K562 (cell line): ENCODE measurements around the gene CD96. TPM values are rescaled to one million over a fixed set of nuclear protein-coding genes. Genes with fewer than 3 reads are reported as not detected.

Source experiments
- ATAC-seq: fragments of 200-7000 bp; cut with Tn5 transposase; 3 replicates; pipeline ENCODE4 v1.9.1; 2020; ENCODE audit warnings: moderate library complexity
- BruUV-seq: library from RNA; stranded (reverse); fragments of 400-500 nt; replicated peaks from 2 replicates; lab custom pipeline; 2021; lab: Mats Ljungman, UMichigan
- CTCF ChIA-PET: fragments of 300-600 bp; formaldehyde crosslinking; extraction: SDS; loops from one replicate; lab custom pipeline; 2021; ENCODE audit warnings: low intra/inter-chr PET ratio; lab: Yijun Ruan, JAX
- POLR2A ChIA-PET: fragments of 300-600, 350-650 bp; sonication (Branson Sonifier 250); formaldehyde crosslinking; extraction: SDS; loops from one replicate; lab custom pipeline; 2021; ENCODE audit warnings: antibody characterized with exemption, inconsistent platforms; lab: Yijun Ruan, JAX
- DNase-seq, 4 experiments: peaks; one replicate each; pipeline versions ENCODE4 v3.0.0 to v3.0.0-alpha.2; 2011 to 2018; ENCODE audit warnings: low spot score in 3 of 4, mixed read lengths in 3 of 4; ENCODE audit errors: extremely low read depth in 1 of 4
- FAIRE-seq: peaks from 2 replicates; lab custom pipeline; 2011; peaks lifted over from hg19 to GRCh38; lab: Jason Lieb, UNC
- H2AFZ ChIP-seq: 2 replicates; pipeline ENCODE4 v1.6.0; 2011; ENCODE audit warnings: low read depth, low read length, control low read depth, inconsistent platforms
- H3K27ac ChIP-seq: fragments of 200-600 bp; 3 replicates; pipeline ENCODE4 v1.8.0; 2011; ENCODE audit warnings: low read depth, mild to moderate bottlenecking, control low read depth, inconsistent platforms, low read length, moderate library complexity, mixed read lengths; ENCODE audit errors: extremely low read depth
- H3K27me3 ChIP-seq, 2 experiments: fragments of 300-600 bp in 1 of 2; 2 replicates in 1 of 2; 3 replicates in 1 of 2; pipeline versions ENCODE4 v1.6.0 to v1.8.0; 2011; ENCODE audit warnings: inconsistent platforms in 2 of 2, low read length in 2 of 2, mild to moderate bottlenecking in 1 of 2, mixed read lengths in 1 of 2, moderate library complexity in 1 of 2; ENCODE audit not compliant: control insufficient read depth in 2 of 2, insufficient read depth in 2 of 2
- H3K36me3 ChIP-seq: fragments of 300-600 bp; 3 replicates; pipeline ENCODE4 v1.8.0; 2011; ENCODE audit warnings: mild to moderate bottlenecking, low read length, inconsistent platforms; ENCODE audit not compliant: control insufficient read depth, insufficient read depth
- H3K4me1 ChIP-seq, 2 experiments: fragments of 200-600 bp in 1 of 2; replicated peaks in 1 of 2; 2 replicates in 1 of 2; 3 replicates in 1 of 2; pipeline versions ENCODE4 v1.5.1 to v1.8.0; 2011; ENCODE audit warnings: inconsistent platforms in 2 of 2, low read length in 2 of 2, mild to moderate bottlenecking in 1 of 2, mixed read lengths in 1 of 2, moderate library complexity in 1 of 2; ENCODE audit not compliant: control insufficient read depth in 2 of 2, insufficient read depth in 2 of 2
- H3K4me2 ChIP-seq: 2 replicates; pipeline ENCODE4 v1.6.1; 2011; ENCODE audit warnings: low read length, control low read depth, inconsistent platforms, mixed read lengths; ENCODE audit not compliant: insufficient read depth
- H3K4me3 ChIP-seq: fragments of 200-600 bp; sonication (generic), shearing (Covaris generic); 2 replicates; pipeline ENCODE4 v1.5.1; 2016; ENCODE audit warnings: control low read depth, inconsistent platforms
- H3K79me2 ChIP-seq: fragments of 200-600 bp; 3 replicates; pipeline ENCODE4 v1.8.0; 2011; ENCODE audit warnings: low read length, inconsistent platforms; ENCODE audit not compliant: control insufficient read depth, insufficient read depth
- H3K9ac ChIP-seq, 2 experiments: 2 replicates each; pipeline versions ENCODE4 v1.6.0 to v1.6.1; 2011; ENCODE audit warnings: low read depth in 2 of 2, low read length in 2 of 2, control low read depth in 1 of 2, inconsistent platforms in 1 of 2, mild to moderate bottlenecking in 1 of 2, mixed read lengths in 1 of 2; ENCODE audit not compliant: insufficient read depth in 1 of 2
- H3K9me1 ChIP-seq: one replicate; pipeline ENCODE4 v1.6.0; 2011; ENCODE audit warnings: inconsistent platforms, mild to moderate bottlenecking, low read length, moderate library complexity; ENCODE audit not compliant: control insufficient read depth, insufficient read depth
- H3K9me3 ChIP-seq: replicated peaks from 2 replicates; pipeline ENCODE4 v1.5.1; 2011; ENCODE audit warnings: low read depth, low read length, inconsistent platforms; ENCODE audit not compliant: control insufficient read depth, insufficient read depth
- H4K20me1 ChIP-seq: replicated peaks from 2 replicates; pipeline ENCODE4 v1.6.1; 2011; ENCODE audit warnings: low read length, inconsistent platforms, mixed read lengths; ENCODE audit not compliant: control insufficient read depth, insufficient read depth
- BHLHE40 ChIP-seq: IDR thresholded peaks from 2 replicates; pipeline ENCODE4 v1.6.1; 2011; ENCODE audit warnings: low read length, improper control_type of control experiment
- BRF1 ChIP-seq: IDR thresholded peaks from 3 replicates; pipeline ENCODE4 v1.6.1; 2011; ENCODE audit warnings: borderline replicate concordance, mild to moderate bottlenecking; ENCODE audit not compliant: insufficient read length; ENCODE audit errors: extremely low read depth
- CCAR2 ChIP-seq: fragments of 200-400 bp; formaldehyde crosslinking; IDR thresholded peaks from 2 replicates; pipeline ENCODE4 v1.6.1; 2017; ENCODE audit warnings: mild to moderate bottlenecking, low read depth, low read length
- CEBPZ ChIP-seq: fragments of 150-350 bp; IDR thresholded peaks from 2 replicates; pipeline ENCODE4 v1.6.1; 2014; ENCODE audit warnings: low read depth, mild to moderate bottlenecking, low read length, borderline replicate concordance
- FUS ChIP-seq: fragments of 200-400 bp; formaldehyde crosslinking; optimal IDR thresholded peaks from 2 replicates; pipeline ENCODE3; 2017; ENCODE audit warnings: low read depth, low read length
- GABPA ChIP-seq: fragments of 200-800 bp; sonication (Bioruptor generic); conservative IDR thresholded peaks from 2 replicates; pipeline ENCODE4 v1.6.1; 2016; ENCODE audit warnings: low read depth, missing genetic modification characterization, missing compliant biosample characterization
- IRF2 ChIP-seq: sonication (generic); formaldehyde crosslinking; IDR thresholded peaks from 2 replicates; pipeline ENCODE4 v1.8.1; 2022; ENCODE audit warnings: mild to moderate bottlenecking, missing genetic modification reagents
- KAT7 ChIP-seq: sonication (generic); formaldehyde crosslinking; IDR thresholded peaks from 2 replicates; pipeline ENCODE4 v1.8.0; 2022; ENCODE audit warnings: missing genetic modification reagents, mild to moderate bottlenecking, borderline replicate concordance
- MEIS2 ChIP-seq: fragments of 450-650 bp; IDR thresholded peaks from 2 replicates; pipeline ENCODE4 v1.6.1; 2014; ENCODE audit warnings: mild to moderate bottlenecking; ENCODE audit not compliant: partially characterized antibody
- PML ChIP-seq: IDR thresholded peaks from 2 replicates; pipeline ENCODE4 v1.6.1; 2012; ENCODE audit warnings: low read length, inconsistent platforms
- RBM15 ChIP-seq: fragments of 200-400 bp; formaldehyde crosslinking; IDR thresholded peaks from 2 replicates; pipeline ENCODE4 v1.6.1; 2018; ENCODE audit warnings: mild to moderate bottlenecking, low read length, moderate library complexity; ENCODE audit not compliant: insufficient read depth
- RCOR1 ChIP-seq, 2 experiments: IDR thresholded peaks; 2 replicates each; pipeline ENCODE4 v1.6.1; 2012; ENCODE audit warnings: low read depth in 2 of 2, low read length in 2 of 2, borderline replicate concordance in 1 of 2, improper control_type of control experiment in 1 of 2
- SMARCA4 ChIP-seq: fragments of 450-650 bp; IDR thresholded peaks from 2 replicates; pipeline ENCODE4 v1.6.1; 2016
- ZBTB8A ChIP-seq: fragments of 450-650 bp; IDR thresholded peaks from 2 replicates; pipeline ENCODE4 v1.6.1; 2018; ENCODE audit warnings: mild to moderate bottlenecking, moderate library complexity; ENCODE audit not compliant: partially characterized antibody
- ZNF224 ChIP-seq: sonication (generic); formaldehyde crosslinking; IDR thresholded peaks from 2 replicates; pipeline ENCODE4 v1.8.0; 2022; ENCODE audit warnings: mild to moderate bottlenecking, missing genetic modification reagents
- WGBS: fragments of 100-300 bp; shearing (Covaris generic); methylation state at CpG from one replicate; pipeline ENCODE4 v1.1.6; 2016; ENCODE audit warnings: low coverage, mixed read lengths; ENCODE audit not compliant: insufficient coverage; ENCODE audit errors: missing lambda C conversion rate; 5-methylcytosine and 5-hydroxymethylcytosine counted together
- in situ Hi-C: fragments of 300-500 bp; cut with MboI; formaldehyde crosslinking; loops from 4 replicates; pipeline ENCODE4 v1.15.0; 2018; ENCODE audit warnings: inconsistent platforms, mixed read lengths
- intact Hi-C: fragments of 100-400 bp; cut with micrococcal nuclease; formaldehyde crosslinking; loops from 2 replicates; pipeline ENCODE4 v1.14.2; 2022
- polyA plus RNA-seq, 8 experiments: library from polyadenylated mRNA; depleted of rRNA in 4 of 8; stranded (reverse) in 5 of 8; unstranded in 3 of 8; fragments of >200 nt; fragmentation: Nextera tagmentation in 2 of 8; fragmentation: Illumina TruSeq in 1 of 8; extraction: Ambion mirVana in 2 of 8; extraction: Trizol in 1 of 8; gene quantifications; 2 replicates each; pipeline versions ENCODE4 v1.2.1 to v1.2.3, GENCODE V29; 2011 to 2014; ENCODE audit warnings: inconsistent platforms in 1 of 8, missing spikeins in 1 of 8
- total RNA-seq, 7 experiments: library from RNA; depleted of rRNA in 6 of 7; stranded (reverse); fragments of >200 nt in 6 of 7; fragmentation: Illumina TruSeq in 2 of 7; extraction: Trizol in 2 of 7; gene quantifications; 2 replicates each; pipeline versions ENCODE4 v1.2.1 to v1.2.3, GENCODE V29; 2011 to 2021; ENCODE audit warnings: low replicate concordance in 1 of 7
- TF ChIP-seq, protein P1 (sequence below), 2 experiments: IDR thresholded peaks in 1 of 2; conservative IDR thresholded peaks in 1 of 2; 2 replicates each; pipeline ENCODE4 v1.6.1; 2016; ENCODE audit warnings: low read depth in 2 of 2, mild to moderate bottlenecking in 1 of 2, missing compliant biosample characterization in 1 of 2, missing genetic modification characterization in 1 of 2, moderate library complexity in 1 of 2
- TF ChIP-seq, protein P2 (sequence below), 2 experiments: fragments of 450-650 bp in 1 of 2; sonication (generic) in 1 of 2; formaldehyde crosslinking; conservative IDR thresholded peaks; 2 replicates each; pipeline versions ENCODE4 v1.4.0 to v1.8.1; 2020 to 2022; ENCODE audit warnings: mild to moderate bottlenecking in 1 of 2, missing genetic modification reagents in 1 of 2

Gene CD96
- total and polyA plus RNA-seq, 9 of the 15 experiments (the other 6 are each of a cell fraction or from before 2014, with no cell fraction given), result 0.32 to 5.7 (median 1.2) TPM

DNA sequence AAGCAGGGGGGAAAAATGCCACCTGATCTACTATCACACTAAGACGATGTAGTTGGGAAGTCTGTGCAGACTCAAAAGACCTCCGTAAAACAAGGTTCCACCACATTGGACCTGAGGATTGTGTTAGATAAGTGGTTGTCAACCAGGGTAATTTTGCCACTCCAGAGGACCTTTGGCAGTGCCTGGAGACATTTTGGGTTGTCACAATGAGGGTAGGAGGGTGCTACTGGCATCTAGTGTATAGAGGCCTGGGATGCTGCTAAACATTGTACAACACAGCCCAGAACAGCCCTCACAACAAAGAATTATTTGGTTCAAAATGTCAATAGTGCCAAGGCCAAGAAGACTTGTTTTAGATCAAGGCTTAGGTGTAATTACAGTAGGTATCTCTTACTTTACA, 67.7 kb downstream of the CD96 start:
- H3K9me1 ChIP-seq, result no peaks in the 10 kb centered on the region
- no peaks in the 10 kb centered on the region for H3K36me3 ChIP-seq
- FAIRE-seq (no peak), DNase-seq (no peak), ATAC-seq (no peak)
- H3K4me1 ChIP-seq, result no peaks in the 10 kb centered on the region
- no peak overlapping the region for H3K9ac ChIP-seq
- no peaks in the 10 kb centered on the region for H3K79me2 ChIP-seq
- POLR2A ChIA-PET, result no interaction called here
- H2AFZ ChIP-seq, result no peak overlapping the region
- CTCF ChIA-PET, result no interaction called here
- no peaks in the 10 kb centered on the region for H4K20me1 ChIP-seq
- intact Hi-C loops, result no loop called here
- 0% methylated on average over 2 of the region's 2 CpGs for WGBS
- H3K9me3 ChIP-seq, result no peaks in the 10 kb centered on the region
- no peak overlapping the region for H3K4me2 ChIP-seq
- H3K27me3 ChIP-seq, result no peaks in the 10 kb centered on the region
- in situ Hi-C loops, result no loop called here
- no peak overlapping the region for H3K4me3 ChIP-seq
- no peak overlapping the region for H3K27ac ChIP-seq
- no TSS peak for BruUV-seq
- TF ChIP-seq, protein P1, sequence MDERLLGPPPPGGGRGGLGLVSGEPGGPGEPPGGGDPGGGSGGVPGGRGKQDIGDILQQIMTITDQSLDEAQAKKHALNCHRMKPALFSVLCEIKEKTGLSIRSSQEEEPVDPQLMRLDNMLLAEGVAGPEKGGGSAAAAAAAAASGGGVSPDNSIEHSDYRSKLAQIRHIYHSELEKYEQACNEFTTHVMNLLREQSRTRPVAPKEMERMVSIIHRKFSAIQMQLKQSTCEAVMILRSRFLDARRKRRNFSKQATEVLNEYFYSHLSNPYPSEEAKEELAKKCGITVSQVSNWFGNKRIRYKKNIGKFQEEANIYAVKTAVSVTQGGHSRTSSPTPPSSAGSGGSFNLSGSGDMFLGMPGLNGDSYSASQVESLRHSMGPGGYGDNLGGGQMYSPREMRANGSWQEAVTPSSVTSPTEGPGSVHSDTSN (CRISPR knock-in tag; IDR thresholded peaks at IDR 0.05; ENCODE audit: low read depth), result no peak
- TF ChIP-seq, protein P1 (tag; conservative IDR thresholded peaks at IDR 0.05; ENCODE audit: low read depth), result no peak
- TF ChIP-seq GABPA (no peak), KAT7 (CRISPR knock-in tag) (no peak), CEBPZ (no peak), BRF1 (no peak), IRF2 (no peak), PML (no peak), MEIS2 (no peak), RCOR1 (IDR thresholded peaks at IDR 0.05; ENCODE audit: borderline replicate concordance in 1 of 2, low read depth in 2 of 2, low read length in 2 of 2) (no peak), FUS (no peak), ZBTB8A (no peak), SMARCA4 (no peak), CCAR2 (no peak), BHLHE40 (no peak), ZNF224 (CRISPR knock-in tag) (no peak), RBM15 (no peak)
- TF ChIP-seq, protein P2, sequence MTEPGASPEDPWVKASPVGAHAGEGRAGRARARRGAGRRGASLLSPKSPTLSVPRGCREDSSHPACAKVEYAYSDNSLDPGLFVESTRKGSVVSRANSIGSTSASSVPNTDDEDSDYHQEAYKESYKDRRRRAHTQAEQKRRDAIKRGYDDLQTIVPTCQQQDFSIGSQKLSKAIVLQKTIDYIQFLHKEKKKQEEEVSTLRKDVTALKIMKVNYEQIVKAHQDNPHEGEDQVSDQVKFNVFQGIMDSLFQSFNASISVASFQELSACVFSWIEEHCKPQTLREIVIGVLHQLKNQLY (CRISPR knock-in tag; conservative IDR thresholded peaks at IDR 0.05), result no peak
